HT1080 (cell line): ENCODE results near the gene RNF217. TPM values are rescaled to one million over a fixed set of nuclear protein-coding genes. Genes with fewer than 3 reads are reported as not detected.
"Not testable (repeated sequence)": the region's sequence is repeated elsewhere in the genome, so short reads cannot be mapped to it uniquely, and the experiment has no call there.

Experiments
- DNase-seq: peaks from one replicate; pipeline ENCODE4 v3.0.0-alpha.2; 2015; ENCODE audit warnings: low read depth
- total RNA-seq: library from RNA; depleted of rRNA; stranded (reverse); fragments of >200 nt; shearing (Covaris generic); gene quantifications from 2 replicates; pipeline ENCODE4 v1.2.3, GENCODE V29; 2014; rRNA removed

Gene RNF217
- total RNA-seq, 1 experiment from 2014 or later = 9.6 TPM

- DNase-seq = no peak
Observed at GRCh38 chr6:125123051-125123450, 160.8 kb downstream of the RNF217 start.

GRCh38 chr6:125123468-125124048 is 161.3 kb downstream of the RNF217 start:
- no peak for DNase-seq

GRCh38 chr6:125124049-125124669 is 161.9 kb downstream of the RNF217 start:
- peak; percentile 88 for DNase-seq

GRCh38 chr6:125125856-125126255 is 163.6 kb downstream of the RNF217 start:
- not testable (repeated sequence) for DNase-seq

GRCh38 chr6:125129354-125129753 is 167.1 kb downstream of the RNF217 start:
- DNase-seq = no peak

GRCh38 chr6:125132058-125132457 is 169.8 kb downstream of the RNF217 start:
- no peak for DNase-seq

- DNase-seq = no peak
Observed at GRCh38 chr6:125136378-125136777, 174.1 kb downstream of the RNF217 start.

- DNase-seq = no peak
Observed at GRCh38 chr6:125138083-125138482, 175.8 kb downstream of the RNF217 start.

- no peak for DNase-seq
Observed at GRCh38 chr6:125140808-125141207, 178.6 kb downstream of the RNF217 start.

Other genes starting within 250 kb of the RNF217 start
- gene TPD52L1, start 191.3 kb downstream of the RNF217 start, total RNA-seq = 13.6 and 18.1 TPM in 2 replicates